PC-3 (cell line): ENCODE measurements around the gene SEMA3B. TPM values are rescaled to one million over a fixed set of nuclear protein-coding genes. Genes with fewer than 3 reads are reported as not detected.

Experiments
- ATAC-seq: fragments of 200-7000 bp; cut with Tn5 transposase; 2 replicates; pipeline ENCODE4 v1.9.1; 2020; ENCODE audit warnings: mild to moderate bottlenecking, moderate library complexity
- BruUV-seq: library from RNA; stranded (reverse); fragments of 400-500 nt; replicated peaks from 2 replicates; lab custom pipeline; 2021; lab: Mats Ljungman, UMichigan
- CTCF ChIA-PET: fragments of 300-600 bp; sonication (Branson Sonifier 250); formaldehyde crosslinking; loops from one replicate; lab custom pipeline; 2022; ENCODE audit warnings: antibody characterized with exemption; lab: Charles Lee
- POLR2A ChIA-PET: fragments of 300-600 bp; sonication (Branson Sonifier 250); formaldehyde crosslinking; loops from one replicate; lab custom pipeline; 2022; ENCODE audit warnings: antibody characterized with exemption; ENCODE audit not compliant: unreplicated experiment; lab: Charles Lee
- DNase-seq: peaks from one replicate; pipeline ENCODE4 v3.0.0-alpha.2; 2015
- H2AFZ ChIP-seq: fragments of 300-600 bp; sonication (generic); 2 replicates; pipeline ENCODE4 v1.6.0; 2016; ENCODE audit warnings: antibody characterized with exemption, low read length
- H3F3A ChIP-seq: fragments of 300-600 bp; sonication (generic); one replicate; pipeline ENCODE4 v1.6.0; 2017; ENCODE audit warnings: antibody characterized with exemption, low read length, control low read depth, mild to moderate bottlenecking; ENCODE audit not compliant: unreplicated experiment
- H3K27ac ChIP-seq: fragments of 300-600 bp; sonication (generic); 2 replicates; pipeline ENCODE4 v1.5.1; 2016; ENCODE audit warnings: mild to moderate bottlenecking, low read length
- H3K27me3 ChIP-seq: fragments of 300-600 bp; sonication (generic); 2 replicates; pipeline ENCODE4 v1.6.1; 2016; ENCODE audit warnings: low read length, mixed read lengths
- H3K36me3 ChIP-seq: fragments of 300-600 bp; sonication (generic); 2 replicates; pipeline ENCODE4 v1.6.1; 2016; ENCODE audit warnings: low read depth, mixed run types, low read length, mixed read lengths
- H3K4me1 ChIP-seq: fragments of 300-600 bp; sonication (generic); 2 replicates; pipeline ENCODE4 v1.5.1; 2016; ENCODE audit warnings: low read length; ENCODE audit not compliant: insufficient read depth
- H3K4me2 ChIP-seq: fragments of 300-600 bp; sonication (generic); 2 replicates; pipeline ENCODE4 v1.6.0; 2016; ENCODE audit warnings: low read length
- H3K4me3 ChIP-seq: fragments of 300-600 bp; sonication (generic); 2 replicates; pipeline ENCODE4 v1.5.1; 2016; ENCODE audit warnings: mild to moderate bottlenecking, low read length, mixed read lengths
- H3K79me2 ChIP-seq: fragments of 300-600 bp; sonication (generic); 2 replicates; pipeline ENCODE4 v1.6.1; 2017; ENCODE audit warnings: low read length, mixed read lengths
- H3K9ac ChIP-seq: fragments of 300-600 bp; sonication (generic); 2 replicates; pipeline ENCODE4 v1.6.0; 2016; ENCODE audit warnings: mild to moderate bottlenecking, low read length
- H3K9me2 ChIP-seq: fragments of 300-600 bp; sonication (generic); replicated peaks from 2 replicates; pipeline ENCODE4 v1.6.1; 2016; ENCODE audit warnings: mixed run types, low read length, mixed read lengths
- H3K9me3 ChIP-seq: fragments of 300-600 bp; sonication (generic); 2 replicates; pipeline ENCODE4 v1.6.1; 2016; ENCODE audit warnings: low read length, mixed read lengths
- H4K20me1 ChIP-seq: fragments of 300-600 bp; sonication (generic); 2 replicates; pipeline ENCODE4 v1.6.1; 2016; ENCODE audit warnings: low read length, mixed read lengths
- EZH2 ChIP-seq: fragments of 300-600 bp; sonication (generic); IDR thresholded peaks from one replicate; pipeline ENCODE4 v1.6.1; 2017; ENCODE audit warnings: antibody characterized with exemption, mild to moderate bottlenecking, low read length; ENCODE audit not compliant: unreplicated experiment
- EZH2phosphoT487 ChIP-seq: fragments of 300-600 bp; sonication (generic); IDR thresholded peaks from 2 replicates; pipeline ENCODE4 v1.6.1; 2018; ENCODE audit warnings: mild to moderate bottlenecking, antibody characterized with exemption, low read length, borderline replicate concordance
- intact Hi-C: fragments of 100-400 bp; cut with micrococcal nuclease; formaldehyde crosslinking; loops from 2 replicates; pipeline ENCODE4 v1.9.0; 2023
- total RNA-seq: library from RNA; depleted of rRNA; stranded (reverse); fragments of >200 nt; gene quantifications from 2 replicates; pipeline ENCODE4 v1.2.3, GENCODE V29; 2014
- TF ChIP-seq, protein P1 (sequence below): fragments of 300-600 bp; sonication (generic); conservative IDR thresholded peaks from 2 replicates; pipeline ENCODE4 v1.5.1; 2017; ENCODE audit warnings: antibody characterized with exemption, low read depth, mild to moderate bottlenecking, low read length

SEMA3B gene
- total RNA-seq, 1 experiment from 2014 or later = 40.1 TPM

DNA sequence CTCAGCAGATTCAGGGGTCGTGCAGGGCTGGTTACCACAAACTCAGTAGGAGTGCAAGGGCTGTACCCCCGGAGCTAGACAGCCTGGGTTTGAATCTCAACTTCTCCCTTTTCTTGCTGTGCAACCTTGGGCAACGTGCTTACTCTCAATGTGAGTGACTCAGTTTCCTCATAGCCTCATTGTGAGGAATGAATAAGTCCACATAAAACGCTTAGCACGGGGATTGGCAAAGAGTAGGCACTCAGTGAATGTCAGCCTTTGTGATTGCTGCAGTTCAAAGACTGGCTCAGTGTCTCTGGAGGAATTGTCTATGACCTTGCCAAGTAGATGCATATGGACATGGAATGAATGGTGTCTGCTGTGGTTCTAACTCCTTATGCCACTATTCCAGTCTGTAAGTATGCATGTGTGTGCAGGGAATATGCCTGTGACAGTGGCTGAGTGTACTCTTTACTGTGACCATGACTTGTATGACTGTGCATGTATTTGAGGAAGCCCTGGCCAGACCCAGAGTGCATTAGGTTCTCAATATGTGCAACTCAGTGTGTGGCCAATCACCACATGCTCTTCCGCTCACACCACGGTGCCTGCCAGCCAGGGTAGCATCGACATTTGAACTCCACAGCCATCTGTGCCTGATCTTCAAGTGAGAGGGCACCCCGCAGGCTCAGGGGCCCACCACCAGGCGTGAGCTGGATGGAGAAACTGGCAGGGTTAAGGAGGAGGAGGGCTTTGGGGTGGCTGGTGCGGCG lies 31.2 kb downstream of the SEMA3B start:
- TF ChIP-seq, protein P1, sequence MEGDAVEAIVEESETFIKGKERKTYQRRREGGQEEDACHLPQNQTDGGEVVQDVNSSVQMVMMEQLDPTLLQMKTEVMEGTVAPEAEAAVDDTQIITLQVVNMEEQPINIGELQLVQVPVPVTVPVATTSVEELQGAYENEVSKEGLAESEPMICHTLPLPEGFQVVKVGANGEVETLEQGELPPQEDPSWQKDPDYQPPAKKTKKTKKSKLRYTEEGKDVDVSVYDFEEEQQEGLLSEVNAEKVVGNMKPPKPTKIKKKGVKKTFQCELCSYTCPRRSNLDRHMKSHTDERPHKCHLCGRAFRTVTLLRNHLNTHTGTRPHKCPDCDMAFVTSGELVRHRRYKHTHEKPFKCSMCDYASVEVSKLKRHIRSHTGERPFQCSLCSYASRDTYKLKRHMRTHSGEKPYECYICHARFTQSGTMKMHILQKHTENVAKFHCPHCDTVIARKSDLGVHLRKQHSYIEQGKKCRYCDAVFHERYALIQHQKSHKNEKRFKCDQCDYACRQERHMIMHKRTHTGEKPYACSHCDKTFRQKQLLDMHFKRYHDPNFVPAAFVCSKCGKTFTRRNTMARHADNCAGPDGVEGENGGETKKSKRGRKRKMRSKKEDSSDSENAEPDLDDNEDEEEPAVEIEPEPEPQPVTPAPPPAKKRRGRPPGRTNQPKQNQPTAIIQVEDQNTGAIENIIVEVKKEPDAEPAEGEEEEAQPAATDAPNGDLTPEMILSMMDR = no peak
- TF ChIP-seq EZH2 (no peak), EZH2phosphoT487 (no peak)
- Histone ChIP-seq H3K27ac (peak overlapping the region; percentile 90), H3K4me2 (peak overlapping the region; percentile 71), H3K36me3 (no peaks in the 10 kb centered on the region), H3K4me3 (peak overlapping the region; percentile 52), H3F3A (no peaks in the 10 kb centered on the region), H3K9me3 (no peaks in the 10 kb centered on the region), H3K4me1 (peaks cover 20% of the 10 kb centered on the region), H3K79me2 (peaks cover 14% of the 10 kb centered on the region), H4K20me1 (no peaks in the 10 kb centered on the region), H3K9ac (peak overlapping the region; percentile 81), H3K27me3 (no peaks in the 10 kb centered on the region), H3K9me2 (no peaks in the 10 kb centered on the region), H2AFZ (peak overlapping the region; percentile 57; the same call in 1 of the 2 replicates)
- intact Hi-C loops = loop anchor here (1.0 to 2.0 kb wide), 3 partner anchors 17 to 65 kb away; no protein-coding TSS in a partner anchor
- ATAC-seq (no peak), DNase-seq (no peak)
- CTCF ChIA-PET = interaction anchor here (0.9 to 1.6 kb wide), 2 partner anchors 24 to 37 kb away, joined by 5 to 7 read pairs; no protein-coding TSS in a partner anchor
- POLR2A ChIA-PET = interaction anchor here (0.6 to 1.8 kb wide), 5 partner anchors 11 to 1860 kb away, joined by 3 to 12 read pairs (median 4); partner anchors contain the start of genes CCDC51, CYB561D2, NPRL2 and TMA7
- TSS peak; percentile 92 for BruUV-seq

DNA sequence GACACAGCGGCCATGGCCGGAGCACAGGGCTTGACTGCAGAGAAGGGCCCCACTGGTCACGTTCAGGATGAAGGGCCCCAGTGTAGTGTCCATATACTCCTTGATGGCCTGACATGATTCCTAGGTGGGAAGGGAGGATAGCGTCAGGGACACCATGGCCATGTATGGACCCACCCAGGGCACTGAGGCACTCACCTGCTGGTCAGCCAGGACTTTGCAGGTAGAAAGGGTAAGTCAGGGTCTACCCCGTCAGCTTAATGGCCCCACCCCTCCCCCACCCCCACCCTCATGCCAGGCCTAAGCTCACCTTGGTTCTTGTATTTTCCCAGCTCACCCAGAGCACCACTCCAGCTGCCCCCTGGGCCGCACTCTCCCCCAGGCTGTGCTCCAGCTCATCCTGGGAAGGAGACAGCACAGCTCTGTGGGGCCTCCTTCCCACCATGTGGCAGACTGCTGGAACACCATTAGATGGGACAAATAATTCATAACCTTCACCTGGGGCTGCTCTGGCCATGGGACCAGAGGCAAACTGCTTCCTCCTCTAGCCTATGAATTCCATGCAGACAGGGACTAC lies 31.8 kb downstream of the SEMA3B start:
- POLR2A ChIA-PET = interaction anchor here (0.6 kb wide), 1 partner anchor 1861 kb away, joined by 4 read pairs; the partner anchor contains the start of genes CCDC51 and TMA7

More for the DNA sequence above, 31.8 kb downstream of the SEMA3B start:
- H3K27ac ChIP-seq = peak overlapping the region; percentile 90
- intact Hi-C loops = no loop called here
- H3K4me1 ChIP-seq = peaks cover 20% of the 10 kb centered on the region
- ATAC-seq (no peak), DNase-seq (no peak)
- no peaks in the 10 kb centered on the region for H3K36me3 ChIP-seq
- no peaks in the 10 kb centered on the region for H3K9me2 ChIP-seq
- no peak for TF ChIP-seq EZH2
- TF ChIP-seq EZH2phosphoT487 = no peak
- TF ChIP-seq, protein P1 = no peak
- no peaks in the 10 kb centered on the region for H4K20me1 ChIP-seq
- CTCF ChIA-PET = no interaction called here
- H3F3A ChIP-seq = no peaks in the 10 kb centered on the region
- H3K9ac ChIP-seq = peak overlapping the region; percentile 81
- no TSS peak for BruUV-seq
- H3K79me2 ChIP-seq = peaks cover 14% of the 10 kb centered on the region
- H3K4me3 ChIP-seq = no peak overlapping the region
- H3K27me3 ChIP-seq = no peaks in the 10 kb centered on the region
- peak overlapping the region; percentile 71 for H3K4me2 ChIP-seq
- 0 out of 2 replicates have a peak, but pooled peaks cover under 1% of the 10 kb centered on the region for H3K9me3 ChIP-seq
- no peak overlapping the region for H2AFZ ChIP-seq
